Cardiac muscle cell (in vitro differentiated cells and primary cell): ENCODE measurements around the gene KLHDC4. TPM values are rescaled to one million over a fixed set of nuclear protein-coding genes. Genes with fewer than 3 reads are reported as not detected.

Experiments
- DNase-seq, 2 donors: peaks; one replicate each; pipeline versions ENCODE4 v3.0.0 to v3.0.0-alpha.2; 2010 to 2017; ENCODE audit warnings: low read depth in 1 of 2, low spot score in 1 of 2
- H3K27ac ChIP-seq: fragments of 200-600 bp; sonication (generic); 2 replicates; pipeline ENCODE4 v1.5.1; 2016
- H3K27me3 ChIP-seq: fragments of 200-600 bp; sonication (generic); 2 replicates; pipeline ENCODE4 v1.6.0; 2016; ENCODE audit warnings: control low read depth
- H3K36me3 ChIP-seq: fragments of 200-600 bp; sonication (generic); 2 replicates; pipeline ENCODE4 v1.5.1; 2016; ENCODE audit warnings: control low read depth
- H3K4me1 ChIP-seq: fragments of 200-600 bp; sonication (generic); 2 replicates; pipeline ENCODE4 v1.8.1; 2017; ENCODE audit warnings: low read depth, mild to moderate bottlenecking, mixed run types
- H3K4me3 ChIP-seq: fragments of 200-600 bp; sonication (generic); 2 replicates; pipeline ENCODE4 v1.5.1; 2016; ENCODE audit warnings: mild to moderate bottlenecking
- H3K9me3 ChIP-seq: fragments of 200-600 bp; sonication (generic); 2 replicates; pipeline ENCODE4 v1.5.1; 2017; ENCODE audit warnings: low read depth, mild to moderate bottlenecking, control low read depth
- CTCF ChIP-seq: IDR thresholded peaks from 2 replicates; pipeline ENCODE4 v1.5.1; 2012; ENCODE audit warnings: low read depth, mild to moderate bottlenecking, low read length
- polyA plus RNA-seq: library from polyadenylated mRNA; unstranded; fragments of >200 nt; fragmentation: Nextera tagmentation; extraction: Ambion mirVana; gene quantifications from 2 replicates; pipeline ENCODE4 v1.2.1, GENCODE V29; 2016
- total RNA-seq: library from RNA; depleted of rRNA; stranded (reverse); fragments of >200 nt; gene quantifications from 2 replicates; pipeline ENCODE4 v1.2.3, GENCODE V29; 2016

Gene KLHDC4
- total and polyA plus RNA-seq, 2 experiments from 2014 or later: 13.7 to 18.0 TPM

GRCh38 chr16:87707714-87708580, 57.8 kb downstream of the KLHDC4 start:
- H3K4me1 ChIP-seq: peaks cover 13% of the 10 kb centered on the region
- no peak for DNase-seq
- TF ChIP-seq CTCF: no peak
- no peak overlapping the region for H3K27ac ChIP-seq
- no peak overlapping the region for H3K4me3 ChIP-seq
- peaks cover 3% of the 10 kb centered on the region for H3K36me3 ChIP-seq
- H3K9me3 ChIP-seq: no peaks in the 10 kb centered on the region
- H3K27me3 ChIP-seq: no peaks in the 10 kb centered on the region

GRCh38 chr16:87707097-87707496, 58.7 kb downstream of the KLHDC4 start:
- peaks cover 13% of the 10 kb centered on the region for H3K4me1 ChIP-seq
- H3K4me3 ChIP-seq: no peak overlapping the region
- no peak for TF ChIP-seq CTCF
- DNase-seq: no peak
- no peaks in the 10 kb centered on the region for H3K9me3 ChIP-seq
- no peak overlapping the region for H3K27ac ChIP-seq
- no peaks in the 10 kb centered on the region for H3K27me3 ChIP-seq
- peaks cover 3% of the 10 kb centered on the region for H3K36me3 ChIP-seq

- H3K36me3 ChIP-seq: peaks cover 3% of the 10 kb centered on the region
- no peaks in the 10 kb centered on the region for H3K9me3 ChIP-seq
- no peak overlapping the region for H3K4me3 ChIP-seq
- no peaks in the 10 kb centered on the region for H3K27me3 ChIP-seq
- no peak for DNase-seq
- no peak for TF ChIP-seq CTCF
- H3K27ac ChIP-seq: no peak overlapping the region
- peaks cover 13% of the 10 kb centered on the region for H3K4me1 ChIP-seq
These were observed 59.3 kb downstream of the KLHDC4 start for GRCh38 chr16:87706278-87707000.

- Histone ChIP-seq H3K4me1 (peaks cover 13% of the 10 kb centered on the region), H3K4me3 (no peak overlapping the region), H3K27me3 (no peaks in the 10 kb centered on the region), H3K9me3 (no peaks in the 10 kb centered on the region), H3K36me3 (peaks cover 3% of the 10 kb centered on the region), H3K27ac (peak overlapping the region; percentile 48)
- TF ChIP-seq CTCF: no peak
- DNase-seq: no peak
These were observed 60.0 kb downstream of the KLHDC4 start for GRCh38 chr16:87705771-87706277.

- Histone ChIP-seq H3K27ac (no peak overlapping the region), H3K4me3 (no peak overlapping the region), H3K27me3 (no peaks in the 10 kb centered on the region), H3K36me3 (peaks cover 3% of the 10 kb centered on the region), H3K9me3 (no peaks in the 10 kb centered on the region), H3K4me1 (peaks cover 13% of the 10 kb centered on the region)
- DNase-seq: no peak
- no peak for TF ChIP-seq CTCF
These were observed 60.9 kb downstream of the KLHDC4 start for GRCh38 chr16:87704754-87705353.
